PFSK-1 (cell line): ENCODE measurements around the gene CSTF1.

Experiments used
- SIN3A ChIP-seq: IDR thresholded peaks from 2 replicates; pipeline ENCODE4 v1.6.1; 2012; ENCODE audit warnings: mild to moderate bottlenecking, low read length, moderate library complexity, borderline replicate concordance; ENCODE audit not compliant: insufficient read depth
- TAF1 ChIP-seq: IDR thresholded peaks from 2 replicates; pipeline ENCODE4 v1.6.1; 2012; ENCODE audit warnings: low read length, control low read depth, borderline replicate concordance; ENCODE audit not compliant: insufficient read depth

GRCh38 chr20:56453352-56453751 is 60.9 kb downstream of the CSTF1 start:
- TF ChIP-seq TAF1 = no peak
- TF ChIP-seq SIN3A = no peak
